HCT116 (cell line): ENCODE results near the gene APOL3. TPM values are rescaled to one million over a fixed set of nuclear protein-coding genes. Genes with fewer than 3 reads are reported as not detected.
A peak's percentile ranks its signal among the peaks of the same experiment; 100 is the strongest.

ENCODE experiments used
- ATAC-seq: fragments of 200-7000 bp; cut with Tn5 transposase; 2 replicates; pipeline ENCODE4 v1.9.1; 2020; ENCODE audit warnings: mild to moderate bottlenecking, moderate library complexity
- BruUV-seq: library from RNA; stranded (reverse); fragments of 400-500 nt; replicated peaks from 2 replicates; lab custom pipeline; 2021; lab: Mats Ljungman, UMichigan
- CTCF ChIA-PET: fragments of 300-600 bp; sonication (Branson Sonifier 250); formaldehyde crosslinking; loops from one replicate; lab custom pipeline; 2021; ENCODE audit warnings: antibody characterized with exemption; lab: Charles Lee
- POLR2A ChIA-PET: fragments of 300-600, 350-600 bp; sonication (Branson Sonifier 250); formaldehyde crosslinking; loops from one replicate; lab custom pipeline; 2021; ENCODE audit warnings: antibody characterized with exemption; lab: Charles Lee
- RAD21 ChIA-PET, 2 experiments: fragments of 300-600 bp; sonication (Branson Sonifier 250); formaldehyde crosslinking; loops; one replicate each; lab custom pipeline; 2023; ENCODE audit warnings: low total read pairs in 2 of 2; ENCODE audit not compliant: uncharacterized antibody in 2 of 2, unreplicated experiment in 2 of 2, low non-redundant PET in 1 of 2; lab: Charles Lee
- DNase-seq: peaks from one replicate; pipeline ENCODE4 v3.0.0-alpha.2; 2010; ENCODE audit warnings: low read depth, low spot score
- H2AFZ ChIP-seq: fragments of 200-600 bp; shearing (Covaris generic), sonication (generic); 2 replicates; pipeline ENCODE4 v1.6.1; 2017; ENCODE audit warnings: low read depth, mixed run types, mixed read lengths, antibody characterized with exemption, low read length; ENCODE audit not compliant: poor library complexity, severe bottlenecking
- H3K27ac ChIP-seq: 2 replicates; pipeline ENCODE4 v1.5.1; 2012; ENCODE audit warnings: low read depth, low read length
- H3K27me3 ChIP-seq: fragments of 200-600 bp; sonication (generic); 2 replicates; pipeline ENCODE4 v1.6.1; 2016; ENCODE audit warnings: mixed run types, low read length, mixed read lengths; ENCODE audit not compliant: insufficient read depth
- H3K36me3 ChIP-seq, 2 experiments: fragments of 200-500 bp in 1 of 2; fragments of 200-600 bp in 1 of 2; sonication (Bioruptor generic) in 1 of 2; sonication (generic) in 1 of 2; 2 replicates each; pipeline versions ENCODE4 v1.5.1 to v1.6.1; 2014 to 2016; ENCODE audit warnings: low read length in 2 of 2, inconsistent platforms in 1 of 2, mixed read lengths in 1 of 2, mixed run types in 1 of 2; ENCODE audit not compliant: insufficient read depth in 2 of 2, control insufficient read depth in 1 of 2
- H3K4me1 ChIP-seq, 2 experiments: fragments of 200-600 bp in 1 of 2; sonication (generic) in 1 of 2; 2 replicates each; pipeline versions ENCODE4 v1.5.1 to v1.6.1; 2012 to 2017; ENCODE audit warnings: low read length in 2 of 2, inconsistent platforms in 1 of 2, mild to moderate bottlenecking in 1 of 2, mixed read lengths in 1 of 2, mixed run types in 1 of 2, moderate library complexity in 1 of 2; ENCODE audit not compliant: insufficient read depth in 2 of 2, control insufficient read depth in 1 of 2
- H3K4me2 ChIP-seq: fragments of 200-600 bp; sonication (generic); 2 replicates; pipeline ENCODE4 v1.6.1; 2017; ENCODE audit warnings: mixed run types, low read length, mixed read lengths
- H3K4me3 ChIP-seq, 2 experiments: fragments of 200-600 bp in 1 of 2; sonication (generic) in 1 of 2; replicated peaks in 1 of 2; 2 replicates each; pipeline ENCODE4 v1.5.1; 2011 to 2016; ENCODE audit warnings: low read length in 2 of 2, control low read depth in 1 of 2, low read depth in 1 of 2, mild to moderate bottlenecking in 1 of 2, mixed read lengths in 1 of 2, mixed run types in 1 of 2
- H3K79me2 ChIP-seq: fragments of 200-600 bp; sonication (generic); 2 replicates; pipeline ENCODE4 v1.6.1; 2017; ENCODE audit warnings: mild to moderate bottlenecking, mixed run types, low read length, moderate library complexity, mixed read lengths; ENCODE audit not compliant: insufficient read depth
- H3K9ac ChIP-seq: fragments of 200-600 bp; sonication (generic); 2 replicates; pipeline ENCODE4 v1.6.1; 2016; ENCODE audit warnings: low read length, mixed read lengths
- H3K9me2 ChIP-seq: fragments of 200-600 bp; sonication (generic), shearing (Covaris generic); 2 replicates; pipeline ENCODE4 v1.6.1; 2017; ENCODE audit warnings: mixed run types, mild to moderate bottlenecking, moderate library complexity; ENCODE audit not compliant: insufficient read depth
- H3K9me3 ChIP-seq, 2 experiments: fragments of 200-500 bp in 1 of 2; fragments of 200-600 bp in 1 of 2; sonication (Bioruptor generic) in 1 of 2; sonication (generic) in 1 of 2; 2 replicates each; pipeline ENCODE4 v1.6.1; 2014 to 2017; ENCODE audit warnings: low read length in 2 of 2, mixed read lengths in 2 of 2, inconsistent platforms in 1 of 2, low read depth in 1 of 2, mild to moderate bottlenecking in 1 of 2, mixed run types in 1 of 2, moderate library complexity in 1 of 2; ENCODE audit not compliant: control insufficient read depth in 1 of 2, insufficient read depth in 1 of 2
- H4K20me1 ChIP-seq: fragments of 200-600 bp; sonication (generic), shearing (Covaris generic); 2 replicates; pipeline ENCODE4 v1.6.1; 2017; ENCODE audit warnings: mixed run types, mild to moderate bottlenecking, moderate library complexity; ENCODE audit not compliant: insufficient read depth
- EZH2 ChIP-seq: fragments of 200-600 bp; sonication (generic); IDR thresholded peaks from 2 replicates; pipeline ENCODE4 v1.6.1; 2017; ENCODE audit warnings: antibody characterized with exemption, mixed run types
- EZH2phosphoT487 ChIP-seq: fragments of 200-600 bp; IDR thresholded peaks from 2 replicates; pipeline ENCODE4 v1.6.1; 2018; ENCODE audit warnings: antibody characterized with exemption, borderline replicate concordance
- FOSL1 ChIP-seq: IDR thresholded peaks from 2 replicates; pipeline ENCODE4 v1.6.1; 2012; ENCODE audit warnings: low read depth
- POLR2AphosphoS5 ChIP-seq: IDR thresholded peaks from 2 replicates; pipeline ENCODE4 v1.6.1; 2011; ENCODE audit warnings: mild to moderate bottlenecking, low read depth, low read length, moderate library complexity
- RAD21 ChIP-seq: IDR thresholded peaks from 2 replicates; pipeline ENCODE4 v1.6.1; 2012; ENCODE audit warnings: low read depth, mild to moderate bottlenecking
- YY1 ChIP-seq: IDR thresholded peaks from 2 replicates; pipeline ENCODE4 v1.6.1; 2011; ENCODE audit warnings: low read length, low read depth, moderate library complexity, mild to moderate bottlenecking; ENCODE audit not compliant: insufficient replicate concordance; ENCODE audit errors: extremely low read depth
- intact Hi-C: fragments of 100-400 bp; cut with micrococcal nuclease; formaldehyde crosslinking; loops from 2 replicates; pipeline ENCODE4 v1.10.0; 2022
- total RNA-seq: library from RNA; stranded (reverse); gene quantifications from one replicate; pipeline ENCODE4 v1.2.1, GENCODE V29; 2021; ENCODE audit not compliant: unreplicated experiment
- TF ChIP-seq, protein P1 (sequence below): IDR thresholded peaks from 2 replicates; pipeline ENCODE4 v1.6.1; 2012
- TF ChIP-seq, protein P2 (sequence below), 3 experiments: fragments of 200-600 bp in 1 of 3; sonication (generic) in 1 of 3; IDR thresholded peaks in 2 of 3; conservative IDR thresholded peaks in 1 of 3; 2 replicates each; pipeline ENCODE4 v1.5.1; 2012 to 2017; ENCODE audit warnings: low read depth in 2 of 3, low read length in 2 of 3, antibody characterized with exemption in 1 of 3, borderline replicate concordance in 1 of 3, control low read depth in 1 of 3, mild to moderate bottlenecking in 1 of 3, mixed read lengths in 1 of 3, mixed run types in 1 of 3, moderate library complexity in 1 of 3; ENCODE audit not compliant: insufficient read depth in 1 of 3

The APOL3 gene
- total RNA-seq, 1 experiment from 2014 or later, result 0.49 TPM

- POLR2A ChIA-PET, result no interaction called here
- TF ChIP-seq, protein P1, sequence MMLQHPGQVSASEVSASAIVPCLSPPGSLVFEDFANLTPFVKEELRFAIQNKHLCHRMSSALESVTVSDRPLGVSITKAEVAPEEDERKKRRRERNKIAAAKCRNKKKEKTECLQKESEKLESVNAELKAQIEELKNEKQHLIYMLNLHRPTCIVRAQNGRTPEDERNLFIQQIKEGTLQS, result no peak
- TF ChIP-seq, protein P2, sequence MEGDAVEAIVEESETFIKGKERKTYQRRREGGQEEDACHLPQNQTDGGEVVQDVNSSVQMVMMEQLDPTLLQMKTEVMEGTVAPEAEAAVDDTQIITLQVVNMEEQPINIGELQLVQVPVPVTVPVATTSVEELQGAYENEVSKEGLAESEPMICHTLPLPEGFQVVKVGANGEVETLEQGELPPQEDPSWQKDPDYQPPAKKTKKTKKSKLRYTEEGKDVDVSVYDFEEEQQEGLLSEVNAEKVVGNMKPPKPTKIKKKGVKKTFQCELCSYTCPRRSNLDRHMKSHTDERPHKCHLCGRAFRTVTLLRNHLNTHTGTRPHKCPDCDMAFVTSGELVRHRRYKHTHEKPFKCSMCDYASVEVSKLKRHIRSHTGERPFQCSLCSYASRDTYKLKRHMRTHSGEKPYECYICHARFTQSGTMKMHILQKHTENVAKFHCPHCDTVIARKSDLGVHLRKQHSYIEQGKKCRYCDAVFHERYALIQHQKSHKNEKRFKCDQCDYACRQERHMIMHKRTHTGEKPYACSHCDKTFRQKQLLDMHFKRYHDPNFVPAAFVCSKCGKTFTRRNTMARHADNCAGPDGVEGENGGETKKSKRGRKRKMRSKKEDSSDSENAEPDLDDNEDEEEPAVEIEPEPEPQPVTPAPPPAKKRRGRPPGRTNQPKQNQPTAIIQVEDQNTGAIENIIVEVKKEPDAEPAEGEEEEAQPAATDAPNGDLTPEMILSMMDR (IDR thresholded peaks at IDR 0.05 in 2 of 3, conservative IDR thresholded peaks at IDR 0.05 in 1 of 3; ENCODE audit: borderline replicate concordance in 1 of 3, insufficient read depth in 1 of 3, low read depth in 2 of 3, low read length in 2 of 3), result peak; percentile 72 to 80 (median 78); a peak in 5 of 6 replicates
- peak; percentile 80 for TF ChIP-seq RAD21
- TF ChIP-seq, all 23 proteins: peak for 2
- H3K9me2 ChIP-seq, result no peaks in the 10 kb centered on the region
- no peak overlapping the region for H2AFZ ChIP-seq
- no peak overlapping the region for H3K9ac ChIP-seq
- H4K20me1 ChIP-seq, result no peaks in the 10 kb centered on the region
- RAD21 ChIA-PET, result interaction anchor here (0.6 to 1.0 kb wide), 6 partner anchors 33 to 558 kb away, joined by 3 to 8 read pairs (median 4); no protein-coding TSS in a partner anchor
- no peaks in the 10 kb centered on the region for H3K4me1 ChIP-seq
- BruUV-seq, result no TSS peak
- H3K79me2 ChIP-seq, result no peaks in the 10 kb centered on the region
- peak; percentile 13 for DNase-seq
- no peak overlapping the region for H3K4me3 ChIP-seq
- intact Hi-C loops, result loop anchor here (1.0 to 10.0 kb wide), 3 partner anchors 35 to 132 kb away; no protein-coding TSS in a partner anchor
- H3K27me3 ChIP-seq, result peaks cover 14% of the 10 kb centered on the region; the same call in 1 of the 2 replicates
- no peak overlapping the region for H3K4me2 ChIP-seq
- H3K27ac ChIP-seq, result no peak overlapping the region
- no peaks in the 10 kb centered on the region for H3K36me3 ChIP-seq
- no peaks in the 10 kb centered on the region for H3K9me3 ChIP-seq
- CTCF ChIA-PET, result interaction anchor here (0.8 to 2.1 kb wide), 10 partner anchors 8 to 341 kb away, joined by 3 to 13 read pairs (median 6); partner anchors contain the start of gene APOL2
- ATAC-seq, result peak; percentile 94
These were observed 15.5 kb downstream of the APOL3 start for GRCh38 chr22:36144886-36145541.

GRCh38 chr22:36143956-36144355, 16.6 kb downstream of the APOL3 start:
- Histone ChIP-seq H3K4me2 (no peak overlapping the region), H3K27me3 (peaks cover 14% of the 10 kb centered on the region; the same call in 1 of the 2 replicates), H3K9me3 (no peaks in the 10 kb centered on the region), H3K4me3 (no peak overlapping the region), H3K79me2 (no peaks in the 10 kb centered on the region), H3K4me1 (no peaks in the 10 kb centered on the region), H2AFZ (no peak overlapping the region), H4K20me1 (no peaks in the 10 kb centered on the region), H3K36me3 (no peaks in the 10 kb centered on the region), H3K9ac (no peak overlapping the region), H3K9me2 (no peaks in the 10 kb centered on the region), H3K27ac (no peak overlapping the region)
- ChIA-PET CTCF (interaction anchor here (1.4 to 2.1 kb wide), 2 partner anchors 34 to 343 kb away, joined by 3 to 8 read pairs; no protein-coding TSS in a partner anchor), POLR2A (no interaction called here), RAD21 (no interaction called here)
- intact Hi-C loops, result loop anchor here (10.0 kb wide), 1 partner anchor 81 kb away; no protein-coding TSS in a partner anchor
- no TSS peak for BruUV-seq
- no peak for DNase-seq
- no peak for ATAC-seq
- no peak for TF ChIP-seq EZH2
- no peak for TF ChIP-seq EZH2phosphoT487
- TF ChIP-seq RAD21, result no peak
- TF ChIP-seq, protein P2 (IDR thresholded peaks at IDR 0.05 in 2 of 3, conservative IDR thresholded peaks at IDR 0.05 in 1 of 3; ENCODE audit: borderline replicate concordance in 1 of 3, insufficient read depth in 1 of 3, low read depth in 2 of 3, low read length in 2 of 3), result no peak
- no peak for TF ChIP-seq POLR2AphosphoS5
- no peak for TF ChIP-seq FOSL1
- no peak for TF ChIP-seq YY1
